Cardiac fibroblast (primary cell): ENCODE results near the gene ZNF827.

Experiments used
- DNase-seq, 2 donors: peaks; one replicate each; pipeline versions ENCODE4 v3.0.0 to v3.0.0-alpha.2; 2010; ENCODE audit warnings: low read depth in 2 of 2
- H3K4me3 ChIP-seq, 2 donors: replicated peaks in 1 of 2; 1 replicate in 1 of 2; 2 replicates in 1 of 2; pipeline ENCODE4 v1.5.1; 2011; ENCODE audit warnings: low read depth in 2 of 2, low read length in 2 of 2, mild to moderate bottlenecking in 2 of 2, moderate library complexity in 1 of 2
- TF ChIP-seq, protein P1 (sequence below): IDR thresholded peaks from one replicate; pipeline ENCODE4 v1.5.1; 2011; ENCODE audit warnings: low read depth, mild to moderate bottlenecking, low read length, inconsistent platforms

The ZNF827 gene

DNA sequence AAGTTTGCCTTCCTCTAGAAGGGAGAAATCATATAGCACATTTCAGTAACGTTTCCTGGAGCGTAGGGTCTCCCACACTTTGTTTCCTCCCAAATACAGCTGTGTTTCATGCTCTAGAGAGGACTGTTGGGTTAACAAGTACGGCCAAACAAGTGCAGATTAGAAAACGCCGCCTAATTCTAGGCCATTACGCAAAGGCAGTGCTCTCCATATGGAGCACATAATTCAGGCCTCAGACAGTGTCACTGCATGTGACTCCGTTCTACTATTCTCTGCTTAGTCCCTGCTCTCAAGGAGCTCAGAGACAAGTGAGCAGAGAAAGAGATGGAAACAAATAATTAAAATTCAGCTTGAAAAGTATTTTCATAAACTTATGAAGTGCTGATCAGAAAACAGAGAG is 11.6 kb downstream of the ZNF827 start:
- TF ChIP-seq, protein P1, sequence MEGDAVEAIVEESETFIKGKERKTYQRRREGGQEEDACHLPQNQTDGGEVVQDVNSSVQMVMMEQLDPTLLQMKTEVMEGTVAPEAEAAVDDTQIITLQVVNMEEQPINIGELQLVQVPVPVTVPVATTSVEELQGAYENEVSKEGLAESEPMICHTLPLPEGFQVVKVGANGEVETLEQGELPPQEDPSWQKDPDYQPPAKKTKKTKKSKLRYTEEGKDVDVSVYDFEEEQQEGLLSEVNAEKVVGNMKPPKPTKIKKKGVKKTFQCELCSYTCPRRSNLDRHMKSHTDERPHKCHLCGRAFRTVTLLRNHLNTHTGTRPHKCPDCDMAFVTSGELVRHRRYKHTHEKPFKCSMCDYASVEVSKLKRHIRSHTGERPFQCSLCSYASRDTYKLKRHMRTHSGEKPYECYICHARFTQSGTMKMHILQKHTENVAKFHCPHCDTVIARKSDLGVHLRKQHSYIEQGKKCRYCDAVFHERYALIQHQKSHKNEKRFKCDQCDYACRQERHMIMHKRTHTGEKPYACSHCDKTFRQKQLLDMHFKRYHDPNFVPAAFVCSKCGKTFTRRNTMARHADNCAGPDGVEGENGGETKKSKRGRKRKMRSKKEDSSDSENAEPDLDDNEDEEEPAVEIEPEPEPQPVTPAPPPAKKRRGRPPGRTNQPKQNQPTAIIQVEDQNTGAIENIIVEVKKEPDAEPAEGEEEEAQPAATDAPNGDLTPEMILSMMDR, result no peak
- DNase-seq, result no peak
- no peak overlapping the region for H3K4me3 ChIP-seq

DNA sequence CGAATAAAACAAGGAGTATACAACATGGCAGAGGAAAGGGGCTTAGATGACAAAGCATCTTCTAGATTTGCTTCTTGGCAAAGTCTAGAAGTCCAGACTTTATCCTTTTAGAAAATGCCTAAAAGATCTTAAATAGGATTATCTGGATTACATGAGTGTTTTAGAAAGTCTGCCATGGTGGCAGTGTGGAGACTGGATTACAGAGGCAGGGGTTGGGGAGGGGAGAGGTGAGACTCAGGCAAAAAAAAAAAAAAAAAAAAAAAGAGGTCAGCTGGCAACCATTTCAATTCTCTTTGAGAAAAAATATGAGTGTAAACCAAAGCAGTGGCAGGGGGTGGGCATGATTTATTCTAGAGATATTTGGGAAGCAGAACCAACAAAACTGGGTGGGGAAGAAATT is 17.4 kb downstream of the ZNF827 start:
- no peak for DNase-seq
- TF ChIP-seq, protein P1, result no peak
- no peak overlapping the region for H3K4me3 ChIP-seq

GRCh38 chr4:145920205-145920604 is 18.4 kb downstream of the ZNF827 start:
- DNase-seq, result peak; percentile 92
- no peak overlapping the region for H3K4me3 ChIP-seq
- TF ChIP-seq, protein P1, result no peak

DNA sequence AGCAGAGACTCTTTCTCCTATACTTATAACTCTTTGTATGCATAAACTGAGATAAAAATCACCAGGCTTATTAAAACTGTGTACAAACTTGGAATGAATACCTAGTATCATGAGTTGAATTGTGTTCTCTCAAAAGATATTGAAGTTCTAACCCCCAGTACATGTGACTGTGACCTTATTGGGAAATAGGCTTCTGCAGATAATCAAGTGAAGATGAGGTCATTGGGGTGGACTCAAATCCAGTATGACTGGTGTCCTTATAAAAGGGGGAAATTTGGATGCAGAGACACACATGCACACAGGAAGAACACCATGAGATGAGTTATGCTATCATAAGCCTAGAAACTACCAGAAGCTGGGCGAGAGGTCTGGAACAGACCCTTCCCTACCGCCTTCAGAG is 26.2 kb downstream of the ZNF827 start:
- peak in 1 of 2 donors; percentile 10 for DNase-seq
- TF ChIP-seq, protein P1, result no peak
- H3K4me3 ChIP-seq, result no peak overlapping the region

- TF ChIP-seq, protein P1, result no peak
- H3K4me3 ChIP-seq, result no peak overlapping the region
- DNase-seq, result peak in 1 of 2 donors; percentile 37
These were observed 28.9 kb downstream of the ZNF827 start for GRCh38 chr4:145909773-145910172.

- no peak overlapping the region for H3K4me3 ChIP-seq
- TF ChIP-seq, protein P1, result no peak
- peak; percentile 59 to 64 for DNase-seq
These were observed 29.3 kb downstream of the ZNF827 start for GRCh38 chr4:145909281-145909715.

GRCh38 chr4:145907812-145908211 is 30.8 kb downstream of the ZNF827 start:
- H3K4me3 ChIP-seq, result no peak overlapping the region
- TF ChIP-seq, protein P1, result no peak
- DNase-seq, result peak in 1 of 2 donors; percentile 9
